Endothelial cell of umbilical vein (primary cell): ENCODE results near the gene SPEN. TPM values are rescaled to one million over a fixed set of nuclear protein-coding genes. Genes with fewer than 3 reads are reported as not detected.

ENCODE experiments used
- BruUV-seq: library from RNA; stranded (reverse); fragments of 400-500 nt; replicated peaks from 2 replicates; lab custom pipeline; 2021; lab: Mats Ljungman, UMichigan
- CTCF ChIA-PET: fragments of 300-600, 350-600 bp; sonication (Branson Sonifier 250); formaldehyde crosslinking; loops from one replicate; lab custom pipeline; 2021; ENCODE audit warnings: antibody characterized with exemption, inconsistent platforms; lab: Charles Lee
- POLR2A ChIA-PET: fragments of 300-600, 350-600 bp; sonication (Branson Sonifier 250); formaldehyde crosslinking; loops from one replicate; lab custom pipeline; 2021; ENCODE audit warnings: antibody characterized with exemption, inconsistent platforms; lab: Charles Lee
- DNase-seq: peaks from one replicate; pipeline ENCODE4 v3.0.0-alpha.2; 2011; ENCODE audit warnings: low read depth, low spot score
- FAIRE-seq: peaks from 2 replicates; lab custom pipeline; 2011; peaks lifted over from hg19 to GRCh38; lab: Jason Lieb, UNC
- H2AFZ ChIP-seq: 2 replicates; pipeline ENCODE4 v1.6.0; 2012; ENCODE audit warnings: low read depth, low read length, control low read depth, inconsistent platforms
- H3K27ac ChIP-seq: 2 replicates; pipeline ENCODE4 v1.5.1; 2011; ENCODE audit warnings: low read depth, mild to moderate bottlenecking, control low read depth, low read length, moderate library complexity; ENCODE audit not compliant: insufficient read depth
- H3K27me3 ChIP-seq, 2 experiments: 2 replicates each; pipeline versions ENCODE4 v1.6.0 to v1.6.1; 2011; ENCODE audit warnings: low read length in 2 of 2, mixed read lengths in 1 of 2; ENCODE audit not compliant: control insufficient read depth in 2 of 2, insufficient read depth in 2 of 2
- H3K36me3 ChIP-seq, 2 experiments: 2 replicates in 1 of 2; 3 replicates in 1 of 2; pipeline ENCODE4 v1.5.1; 2011; ENCODE audit warnings: low read length in 2 of 2, mild to moderate bottlenecking in 1 of 2, moderate library complexity in 1 of 2; ENCODE audit not compliant: control insufficient read depth in 2 of 2, insufficient read depth in 2 of 2; ENCODE audit errors: extremely low read depth in 1 of 2
- H3K4me1 ChIP-seq: 3 replicates; pipeline ENCODE4 v1.5.1; 2011; ENCODE audit warnings: mild to moderate bottlenecking, low read length; ENCODE audit not compliant: control insufficient read depth, insufficient read depth; ENCODE audit errors: extremely low read depth
- H3K4me2 ChIP-seq: 2 replicates; pipeline ENCODE4 v1.6.1; 2011; ENCODE audit warnings: low read length, control low read depth, mixed read lengths; ENCODE audit not compliant: insufficient read depth
- H3K4me3 ChIP-seq, 3 experiments: fragments of 200-600 bp in 1 of 3; sonication (generic), shearing (Covaris generic) in 1 of 3; replicated peaks in 1 of 3; 2 replicates each; pipeline ENCODE4 v1.5.1; 2011 to 2016; ENCODE audit warnings: control low read depth in 3 of 3, low read length in 3 of 3, mild to moderate bottlenecking in 2 of 3, inconsistent platforms in 1 of 3, low read depth in 1 of 3, moderate library complexity in 1 of 3; ENCODE audit not compliant: insufficient read depth in 1 of 3
- H3K79me2 ChIP-seq: 2 replicates; pipeline ENCODE4 v1.6.0; 2012; ENCODE audit warnings: low read length, inconsistent platforms; ENCODE audit not compliant: control insufficient read depth, insufficient read depth
- H3K9ac ChIP-seq: replicated peaks from 2 replicates; pipeline ENCODE3; 2011; ENCODE audit warnings: low read length, control low read depth; ENCODE audit not compliant: insufficient read depth; ENCODE audit errors: extremely low read depth
- H3K9me1 ChIP-seq: replicated peaks from 3 replicates; pipeline ENCODE4 v1.6.0; 2011; ENCODE audit warnings: mild to moderate bottlenecking, low read length; ENCODE audit not compliant: control insufficient read depth, insufficient read depth; ENCODE audit errors: extremely low read depth
- H3K9me3 ChIP-seq: replicated peaks from 2 replicates; pipeline ENCODE4 v1.5.1; 2012; ENCODE audit warnings: low read length, inconsistent platforms; ENCODE audit not compliant: control insufficient read depth, insufficient read depth
- H4K20me1 ChIP-seq: replicated peaks from 2 replicates; pipeline ENCODE3; 2011; ENCODE audit warnings: mild to moderate bottlenecking, low read length; ENCODE audit not compliant: control insufficient read depth, insufficient read depth; ENCODE audit errors: extremely low read depth
- EZH2 ChIP-seq: IDR thresholded peaks from 2 replicates; pipeline ENCODE4 v1.6.1; 2012; ENCODE audit warnings: borderline replicate concordance, low read depth, mild to moderate bottlenecking, moderate library complexity, low read length, inconsistent platforms; ENCODE audit not compliant: severe bottlenecking
- FOS ChIP-seq: IDR thresholded peaks from 2 replicates; pipeline ENCODE4 v1.6.1; 2011; ENCODE audit warnings: mild to moderate bottlenecking, low read length, moderate library complexity, borderline replicate concordance; ENCODE audit not compliant: insufficient read depth
- GATA2 ChIP-seq: IDR thresholded peaks from 2 replicates; pipeline ENCODE4 v1.7.0; 2011; ENCODE audit warnings: low read depth, mild to moderate bottlenecking, moderate library complexity, mixed read lengths, low read length; ENCODE audit not compliant: insufficient read length, insufficient read depth
- JUN ChIP-seq: IDR thresholded peaks from 2 replicates; pipeline ENCODE4 v1.6.1; 2011; ENCODE audit warnings: borderline replicate concordance, low read depth; ENCODE audit not compliant: insufficient read length, insufficient read depth
- MYC ChIP-seq: IDR thresholded peaks from one replicate; pipeline ENCODE4 v1.6.1; 2011; ENCODE audit warnings: mild to moderate bottlenecking, low read depth, low read length
- POLR2A ChIP-seq: IDR thresholded peaks from 2 replicates; pipeline ENCODE4 v1.6.1; 2012; ENCODE audit warnings: low read depth, mild to moderate bottlenecking, control low read depth, low read length
- POLR2AphosphoS5 ChIP-seq: IDR thresholded peaks from 2 replicates; pipeline ENCODE4 v1.6.1; 2012; ENCODE audit warnings: low read depth, mild to moderate bottlenecking, control low read depth, low read length, moderate library complexity; ENCODE audit not compliant: insufficient read depth
- dilution Hi-C: fragments of 300-500 bp; cut with MboI; formaldehyde crosslinking; loops from one replicate; pipeline ENCODE4 v1.15.0; 2019; ENCODE audit warnings: low sequenced_read_pairs; ENCODE audit not compliant: extremely low pct_ligation_motif_present
- intact Hi-C: fragments of 100-400 bp; cut with micrococcal nuclease; formaldehyde crosslinking; loops from one replicate; pipeline ENCODE4 v1.10.0; 2022
- polyA plus RNA-seq, 4 experiments: library from polyadenylated mRNA; depleted of rRNA in 3 of 4; stranded (reverse) in 3 of 4; unstranded in 1 of 4; fragments of >200 nt; gene quantifications; 2 replicates each; pipeline versions ENCODE4 v1.2.1 to v1.2.3, GENCODE V29; 2011 to 2012; ENCODE audit warnings: missing spikeins in 1 of 4
- total RNA-seq: library from RNA; stranded (reverse); gene quantifications from 2 replicates; pipeline ENCODE4 v1.2.3, GENCODE V29; 2021
- TF ChIP-seq, protein P1 (sequence below): IDR thresholded peaks from 2 replicates; pipeline ENCODE4 v1.6.1; 2011; ENCODE audit not compliant: insufficient read depth, insufficient read length
- TF ChIP-seq, protein P2 (sequence below), 2 donors: IDR thresholded peaks; 1 replicate in 1 of 2; 2 replicates in 1 of 2; pipeline ENCODE4 v1.5.1; 2011; ENCODE audit warnings: low read length in 2 of 2, mild to moderate bottlenecking in 2 of 2, moderate library complexity in 2 of 2, control low read depth in 1 of 2, inconsistent platforms in 1 of 2, low read depth in 1 of 2; ENCODE audit not compliant: insufficient read depth in 1 of 2; ENCODE audit errors: extremely low read depth in 1 of 2

Gene SPEN
- total and polyA plus RNA-seq, 2 donors (not counting 3 experiments of a cell fraction or from before 2014, with no cell fraction given), result 9.3 to 44.4 TPM

DNA sequence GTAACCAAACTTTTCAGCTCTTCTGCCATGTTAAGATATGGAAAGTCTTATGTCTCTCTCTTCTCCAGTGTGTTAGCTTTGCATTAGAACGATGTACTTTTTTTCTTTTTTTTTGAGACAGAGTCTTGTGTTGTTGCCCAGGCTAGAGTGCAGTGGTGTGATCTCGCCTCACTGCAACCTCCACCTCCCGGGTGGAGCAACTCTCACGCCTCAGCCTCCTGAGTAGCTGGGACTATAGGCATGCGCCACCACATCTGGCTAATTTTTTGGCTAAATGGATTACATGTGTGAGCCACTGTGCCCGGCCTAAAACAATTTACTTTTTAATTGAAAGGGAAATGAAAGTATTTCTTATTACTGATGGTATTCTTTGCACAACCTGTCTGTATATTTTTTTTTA is 35.8 kb downstream of the SPEN start:
- POLR2A ChIA-PET, result no interaction called here
- TF ChIP-seq, protein P1, sequence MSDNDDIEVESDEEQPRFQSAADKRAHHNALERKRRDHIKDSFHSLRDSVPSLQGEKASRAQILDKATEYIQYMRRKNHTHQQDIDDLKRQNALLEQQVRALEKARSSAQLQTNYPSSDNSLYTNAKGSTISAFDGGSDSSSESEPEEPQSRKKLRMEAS, result no peak
- TF ChIP-seq EZH2 (no peak), GATA2 (no peak), POLR2AphosphoS5 (no peak), MYC (no peak), POLR2A (no peak), JUN (no peak), FOS (no peak)
- TF ChIP-seq, protein P2, sequence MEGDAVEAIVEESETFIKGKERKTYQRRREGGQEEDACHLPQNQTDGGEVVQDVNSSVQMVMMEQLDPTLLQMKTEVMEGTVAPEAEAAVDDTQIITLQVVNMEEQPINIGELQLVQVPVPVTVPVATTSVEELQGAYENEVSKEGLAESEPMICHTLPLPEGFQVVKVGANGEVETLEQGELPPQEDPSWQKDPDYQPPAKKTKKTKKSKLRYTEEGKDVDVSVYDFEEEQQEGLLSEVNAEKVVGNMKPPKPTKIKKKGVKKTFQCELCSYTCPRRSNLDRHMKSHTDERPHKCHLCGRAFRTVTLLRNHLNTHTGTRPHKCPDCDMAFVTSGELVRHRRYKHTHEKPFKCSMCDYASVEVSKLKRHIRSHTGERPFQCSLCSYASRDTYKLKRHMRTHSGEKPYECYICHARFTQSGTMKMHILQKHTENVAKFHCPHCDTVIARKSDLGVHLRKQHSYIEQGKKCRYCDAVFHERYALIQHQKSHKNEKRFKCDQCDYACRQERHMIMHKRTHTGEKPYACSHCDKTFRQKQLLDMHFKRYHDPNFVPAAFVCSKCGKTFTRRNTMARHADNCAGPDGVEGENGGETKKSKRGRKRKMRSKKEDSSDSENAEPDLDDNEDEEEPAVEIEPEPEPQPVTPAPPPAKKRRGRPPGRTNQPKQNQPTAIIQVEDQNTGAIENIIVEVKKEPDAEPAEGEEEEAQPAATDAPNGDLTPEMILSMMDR (IDR thresholded peaks at IDR 0.05; ENCODE audit: extremely low read depth in 1 of 2, insufficient read depth in 1 of 2, low read depth in 1 of 2, low read length in 2 of 2), result no peak
- CTCF ChIA-PET, result interaction anchor here (0.7 to 1.5 kb wide), 8 partner anchors 13 to 92 kb away, joined by 3 to 5 read pairs (median 3); no protein-coding TSS in a partner anchor
- dilution Hi-C loops, result no loop called here
- intact Hi-C loops, result no loop called here
- Histone ChIP-seq H3K4me1 (peaks cover 27% of the 10 kb centered on the region), H4K20me1 (peaks cover 3% of the 10 kb centered on the region), H3K79me2 (peaks cover 91% of the 10 kb centered on the region), H3K9me1 (no peaks in the 10 kb centered on the region), H3K27me3 (no peaks in the 10 kb centered on the region), H3K4me2 (no peak overlapping the region), H3K36me3 (no peaks in the 10 kb centered on the region), H3K9ac (no peak overlapping the region), H3K9me3 (no peaks in the 10 kb centered on the region), H2AFZ (no peak overlapping the region), H3K27ac (no peak overlapping the region), H3K4me3 (no peak overlapping the region)
- peak; percentile 5 for DNase-seq
- BruUV-seq, result no TSS peak
- FAIRE-seq, result no peak
